ENCODE data around the gene IQCC. TPM values are rescaled to one million over a fixed set of nuclear protein-coding genes. Genes with fewer than 3 reads are reported as not detected.
A peak's percentile ranks its signal among the peaks of the same experiment; 100 is the strongest.

The IQCC gene
- total RNA-seq, 2 donors from 2014 or later = 4.7 to 6.3 TPM

- Histone ChIP-seq H3K4me1 (ENCODE audit: control insufficient read depth, insufficient read depth, low read length) (no peaks in the 10 kb centered on the region), H3K27ac (ENCODE audit: low read depth, low read length) (peak overlapping the region; percentile 93), H3K36me3 (ENCODE audit: control insufficient read depth, insufficient read depth, low read length) (peaks cover 49% of the 10 kb centered on the region), H3K27me3 (ENCODE audit: control insufficient read depth, insufficient read depth, low read length, poor library complexity, severe bottlenecking) (no peaks in the 10 kb centered on the region), H3K9me3 (ENCODE audit: control insufficient read depth, low read length) (no peaks in the 10 kb centered on the region), H3K9ac (ENCODE audit: extremely low read depth, low read length, poor library complexity, severe bottlenecking) (no peak overlapping the region), H3K4me3 (ENCODE audit: low read length) (peak overlapping the region; percentile 94)
- no peak for TF ChIP-seq CTCF (conservative IDR thresholded peaks at IDR 0.05)
- Mint-ChIP-seq H3K4me1 (peaks cover 29% of the 10 kb centered on the region), H3K36me3 (ENCODE audit: low read depth) (peaks cover 33% of the 10 kb centered on the region), H3K27me3 (ENCODE audit: insufficient read depth) (no peaks in the 10 kb centered on the region), H3K4me3 (peak overlapping the region; percentile 83), H3K27ac (peak overlapping the region; percentile 91), H3K9me3 (no peaks in the 10 kb centered on the region)
- WGBS, 2 experiments (ENCODE audit: insufficient coverage in 1 of 2, insufficient read length in 1 of 2) = 53 to 63% methylated on average over 6 to 7 of the region's 7 CpGs
- DNase-seq = no peak
These were observed 26.4 kb upstream of the IQCC start for GRCh38 chr1:32179193-32179442.

GRCh38 chr1:32179443-32180185 is 25.9 kb upstream of the IQCC start, which contains the start of gene TXLNA:
Gene TXLNA, plus strand, starts transcription at chr1:32179675. Its CDS starts 671 bp downstream, at chr1:32180346.
- DNase-seq = peak; percentile 98
- peaks cover 34% of the 10 kb centered on the region for H3K36me3 Mint-ChIP-seq (ENCODE audit: low read depth)
- Histone ChIP-seq H3K27me3 (ENCODE audit: control insufficient read depth, insufficient read depth, low read length, poor library complexity, severe bottlenecking) (no peaks in the 10 kb centered on the region), H3K36me3 (ENCODE audit: control insufficient read depth, insufficient read depth, low read length) (peaks cover 49% of the 10 kb centered on the region), H3K9ac (ENCODE audit: extremely low read depth, low read length, poor library complexity, severe bottlenecking) (peak within 1 kb of the TSS; percentile 84), H3K9me3 (ENCODE audit: control insufficient read depth, low read length) (no peaks in the 10 kb centered on the region), H3K4me1 (ENCODE audit: control insufficient read depth, insufficient read depth, low read length) (no peaks in the 10 kb centered on the region), H3K4me3 (ENCODE audit: low read length) (peak within 1 kb of the TSS; percentile 94), H3K27ac (ENCODE audit: low read depth, low read length) (peak within 1 kb of the TSS; percentile 93)
- H3K27ac Mint-ChIP-seq = peak within 1 kb of the TSS; percentile 96
- 1% methylated on average over 44 to 79 of the region's 79 CpGs for WGBS, 2 experiments (ENCODE audit: insufficient coverage in 1 of 2, insufficient read length in 1 of 2)
- TF ChIP-seq CTCF (conservative IDR thresholded peaks at IDR 0.05) = no peak
- peak within 1 kb of the TSS; percentile 83 for H3K4me3 Mint-ChIP-seq
- no peaks in the 10 kb centered on the region for H3K9me3 Mint-ChIP-seq
- H3K27me3 Mint-ChIP-seq (ENCODE audit: insufficient read depth) = no peaks in the 10 kb centered on the region
- H3K4me1 Mint-ChIP-seq = peaks cover 29% of the 10 kb centered on the region

GRCh38 chr1:32180186-32181060 is 25.0 kb upstream of the IQCC start:
- Mint-ChIP-seq H3K36me3 (ENCODE audit: low read depth) (peaks cover 39% of the 10 kb centered on the region), H3K27me3 (ENCODE audit: insufficient read depth) (no peaks in the 10 kb centered on the region), H3K4me1 (peaks cover 29% of the 10 kb centered on the region), H3K27ac (peak overlapping the region; percentile 96), H3K9me3 (no peaks in the 10 kb centered on the region), H3K4me3 (peak overlapping the region; percentile 83)
- no peaks in the 10 kb centered on the region for H3K4me1 ChIP-seq (ENCODE audit: control insufficient read depth, insufficient read depth, low read length)
- no peaks in the 10 kb centered on the region for H3K27me3 ChIP-seq (ENCODE audit: control insufficient read depth, insufficient read depth, low read length, poor library complexity, severe bottlenecking)
- H3K9me3 ChIP-seq (ENCODE audit: control insufficient read depth, low read length) = no peaks in the 10 kb centered on the region
- H3K9ac ChIP-seq (ENCODE audit: extremely low read depth, low read length, poor library complexity, severe bottlenecking) = peak overlapping the region; percentile 84
- peaks cover 47% of the 10 kb centered on the region for H3K36me3 ChIP-seq (ENCODE audit: control insufficient read depth, insufficient read depth, low read length)
- peak overlapping the region; percentile 93 for H3K27ac ChIP-seq (ENCODE audit: low read depth, low read length)
- no peak for TF ChIP-seq CTCF (conservative IDR thresholded peaks at IDR 0.05)
- peak; percentile 81 for DNase-seq
- peak overlapping the region; percentile 94 for H3K4me3 ChIP-seq (ENCODE audit: low read length)
- 16 to 25% methylated on average over 20 to 36 of the region's 36 CpGs for WGBS, 2 experiments (ENCODE audit: insufficient coverage in 1 of 2, insufficient read length in 1 of 2)
